Trophoblast cell (in vitro differentiated cells and primary cell): ENCODE measurements around the gene ALDH3B1.

Experiments used
- DNase-seq, 2 donors: peaks; one replicate each; pipeline ENCODE4 v3.0.0-alpha.2; 2016
- H2AFZ ChIP-seq: 2 replicates; pipeline ENCODE4 v1.6.1; 2013; ENCODE audit warnings: low read length, moderate library complexity, mild to moderate bottlenecking; ENCODE audit not compliant: insufficient read depth, poor library complexity
- H2AK5ac ChIP-seq: 2 replicates; pipeline ENCODE4 v1.6.1; 2013; ENCODE audit warnings: mild to moderate bottlenecking, low read length
- H2BK120ac ChIP-seq: 2 replicates; pipeline ENCODE4 v1.6.1; 2013; ENCODE audit warnings: low read length, mild to moderate bottlenecking, moderate library complexity; ENCODE audit not compliant: insufficient read depth, poor library complexity
- H2BK12ac ChIP-seq: 2 replicates; pipeline ENCODE4 v1.6.1; 2013; ENCODE audit warnings: mild to moderate bottlenecking, low read length, moderate library complexity
- H2BK5ac ChIP-seq: 2 replicates; pipeline ENCODE4 v1.6.1; 2013; ENCODE audit warnings: low read length, low read depth, moderate library complexity, mild to moderate bottlenecking; ENCODE audit not compliant: poor library complexity
- H3K14ac ChIP-seq: 2 replicates; pipeline ENCODE4 v1.6.1; 2013; ENCODE audit warnings: mild to moderate bottlenecking, low read length
- H3K18ac ChIP-seq: 2 replicates; pipeline ENCODE4 v1.6.1; 2013; ENCODE audit warnings: mild to moderate bottlenecking, low read length
- H3K23ac ChIP-seq: 2 replicates; pipeline ENCODE4 v1.6.1; 2013; ENCODE audit warnings: low read length
- H3K27ac ChIP-seq: 2 replicates; pipeline ENCODE4 v1.5.1; 2013; ENCODE audit warnings: low read depth, mild to moderate bottlenecking, inconsistent platforms, low read length, moderate library complexity
- H3K27me3 ChIP-seq: 2 replicates; pipeline ENCODE4 v1.6.1; 2013; ENCODE audit warnings: inconsistent platforms, mild to moderate bottlenecking, low read length, moderate library complexity; ENCODE audit not compliant: insufficient read depth
- H3K36me3 ChIP-seq, 2 experiments: 1 replicate in 1 of 2; 2 replicates in 1 of 2; pipeline ENCODE4 v1.6.1; 2013; ENCODE audit warnings: low read length in 2 of 2, mild to moderate bottlenecking in 2 of 2, moderate library complexity in 1 of 2; ENCODE audit not compliant: insufficient read depth in 2 of 2, control insufficient read depth in 1 of 2
- H3K4ac ChIP-seq: 2 replicates; pipeline ENCODE4 v1.6.1; 2013; ENCODE audit warnings: low read depth, mild to moderate bottlenecking, low read length, moderate library complexity
- H3K4me1 ChIP-seq, 2 experiments: 1 replicate in 1 of 2; 2 replicates in 1 of 2; pipeline ENCODE4 v1.6.1; 2013; ENCODE audit warnings: low read length in 2 of 2, mild to moderate bottlenecking in 2 of 2, moderate library complexity in 1 of 2; ENCODE audit not compliant: insufficient read depth in 2 of 2, control insufficient read depth in 1 of 2
- H3K4me2 ChIP-seq: 2 replicates; pipeline ENCODE4 v1.6.1; 2013; ENCODE audit warnings: inconsistent platforms, mild to moderate bottlenecking, low read length, moderate library complexity
- H3K4me3 ChIP-seq: 2 replicates; pipeline ENCODE4 v1.5.1; 2013; ENCODE audit warnings: mild to moderate bottlenecking, low read depth, low read length, inconsistent platforms
- H3K79me1 ChIP-seq: one replicate; pipeline ENCODE4 v1.6.1; 2013; ENCODE audit warnings: low read length
- H3K79me2 ChIP-seq: 2 replicates; pipeline ENCODE4 v1.6.1; 2013; ENCODE audit warnings: low read length, mild to moderate bottlenecking; ENCODE audit not compliant: control insufficient read depth, insufficient read depth, poor library complexity
- H3K9ac ChIP-seq: 2 replicates; pipeline ENCODE4 v1.6.1; 2013; ENCODE audit warnings: mild to moderate bottlenecking, low read length
- H3K9me3 ChIP-seq: 2 replicates; pipeline ENCODE4 v1.6.1; 2013; ENCODE audit warnings: low read depth, mild to moderate bottlenecking, control low read depth, inconsistent platforms, low read length; ENCODE audit not compliant: insufficient read depth
- H4K12ac ChIP-seq: 2 replicates; pipeline ENCODE4 v1.6.1; 2013; ENCODE audit warnings: low read depth, mild to moderate bottlenecking, low read length, moderate library complexity
- H4K8ac ChIP-seq: 2 replicates; pipeline ENCODE4 v1.6.1; 2013; ENCODE audit warnings: low read depth, mild to moderate bottlenecking, low read length, moderate library complexity
- H4K91ac ChIP-seq: one replicate; pipeline ENCODE4 v1.6.1; 2013; ENCODE audit warnings: low read depth, mild to moderate bottlenecking, low read length, moderate library complexity
- WGBS: extraction: QIAGEN DNeasy Blood & Tissue Kit; methylation state at CpG from one replicate; pipeline ENCODE4 v1.1.7; 2013; ENCODE audit warnings: missing lambda C conversion rate; ENCODE audit not compliant: insufficient read length, insufficient coverage; ENCODE audit errors: extremely low coverage; 5-methylcytosine and 5-hydroxymethylcytosine counted together

ALDH3B1 gene

DNA sequence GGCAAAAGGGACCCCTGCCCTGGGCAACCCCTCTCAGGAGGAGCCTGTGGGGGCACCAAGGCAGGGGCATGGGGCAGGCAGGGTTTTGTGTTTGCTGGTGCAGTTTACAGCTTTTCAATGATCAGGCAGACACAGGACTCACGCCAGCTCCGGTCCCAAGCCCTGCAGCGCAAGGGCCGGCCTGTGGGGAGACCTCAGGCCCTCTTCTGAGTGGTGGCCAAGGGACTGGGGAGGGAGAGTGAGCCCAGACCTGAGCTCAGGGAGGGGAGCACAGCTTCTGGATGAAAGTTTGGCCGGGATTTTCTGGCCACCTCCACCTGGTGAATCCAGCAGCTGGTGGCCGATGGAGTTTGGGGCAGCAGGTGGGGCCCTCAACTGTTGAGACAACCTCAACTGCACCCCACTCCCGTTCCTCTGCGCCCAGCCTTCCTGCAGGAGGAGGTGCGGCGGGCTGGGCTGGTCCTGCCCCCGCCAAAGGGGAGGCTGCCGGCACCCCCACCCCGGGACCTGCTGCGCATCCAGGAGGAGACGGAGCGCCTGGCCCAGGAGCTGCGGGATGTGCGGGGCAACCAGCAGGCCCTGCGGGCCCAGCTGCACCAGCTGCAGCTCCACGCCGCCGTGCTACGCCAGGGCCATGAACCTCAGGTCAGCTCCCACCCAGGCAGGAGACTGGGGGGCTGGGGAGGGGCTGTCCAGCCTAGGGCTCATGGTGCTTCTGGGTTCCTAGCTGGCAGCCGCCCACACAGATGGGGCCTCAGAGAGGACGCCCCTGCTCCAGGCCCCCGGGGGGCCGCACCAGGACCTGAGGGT lies 32.3 kb downstream of the ALDH3B1 start:
- Histone ChIP-seq H3K9ac (no peak overlapping the region), H3K27ac (no peak overlapping the region), H3K79me2 (peaks cover 4% of the 10 kb centered on the region), H4K12ac (no peak overlapping the region), H3K4me3 (no peak overlapping the region), H2AFZ (no peak overlapping the region), H2BK5ac (no peak overlapping the region), H3K4me1 (peaks cover 18 to 21% of the 10 kb centered on the region in 2 experiments), H3K4me2 (no peak overlapping the region), H3K18ac (no peak overlapping the region), H4K8ac (no peak overlapping the region), H3K79me1 (peaks cover 17% of the 10 kb centered on the region), H2BK120ac (no peak overlapping the region), H2BK12ac (no peak overlapping the region), H3K23ac (no peak overlapping the region), H3K14ac (no peak overlapping the region), H2AK5ac (no peak overlapping the region), H3K27me3 (no peaks in the 10 kb centered on the region), H3K36me3 (peaks cover 36 to 38% of the 10 kb centered on the region in 2 experiments), H3K4ac (no peak overlapping the region), H4K91ac (no peak overlapping the region), H3K9me3 (peaks cover 3% of the 10 kb centered on the region)
- DNase-seq: no peak
- WGBS: no CpG with 5 or more reads among the region's 27 CpGs

DNA sequence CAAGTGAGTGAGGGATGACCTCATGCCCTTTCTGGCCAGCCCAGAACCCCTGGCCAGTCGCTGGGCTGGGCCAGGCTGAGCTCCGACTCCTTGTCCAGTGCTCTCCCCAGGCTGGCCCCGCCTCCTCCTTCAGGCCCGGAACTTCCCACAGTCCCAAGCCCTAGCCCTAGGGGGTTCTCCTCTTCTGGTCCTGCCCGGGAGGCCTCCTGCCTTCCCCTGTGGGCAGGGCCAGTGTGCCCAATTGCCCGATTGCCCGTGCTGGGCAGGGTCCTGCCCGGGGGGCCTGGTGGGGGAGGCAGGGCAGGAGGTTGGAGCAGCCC lies 32.9 kb downstream of the ALDH3B1 start:
- H2AFZ ChIP-seq: no peak overlapping the region
- peaks cover 41 to 43% of the 10 kb centered on the region in 2 experiments for H3K36me3 ChIP-seq
- no peak overlapping the region for H3K27ac ChIP-seq
- no peak overlapping the region for H2BK12ac ChIP-seq
- no peak overlapping the region for H3K4me3 ChIP-seq
- no peak overlapping the region for H3K4ac ChIP-seq
- no peak overlapping the region for H4K8ac ChIP-seq
- no peak overlapping the region for H2BK120ac ChIP-seq
- H2AK5ac ChIP-seq: no peak overlapping the region
- no peaks in the 10 kb centered on the region for H3K27me3 ChIP-seq
- H3K18ac ChIP-seq: no peak overlapping the region
- no peak overlapping the region for H4K12ac ChIP-seq
- no peak for DNase-seq
- no peak overlapping the region for H3K14ac ChIP-seq
- no peak overlapping the region for H3K23ac ChIP-seq
- no peak overlapping the region for H2BK5ac ChIP-seq
- WGBS: no CpG with 5 or more reads among the region's 8 CpGs
- peaks cover 17% of the 10 kb centered on the region for H3K79me1 ChIP-seq
- no peak overlapping the region for H3K9ac ChIP-seq
- no peak overlapping the region for H3K4me2 ChIP-seq
- peaks cover 4% of the 10 kb centered on the region for H3K79me2 ChIP-seq
- H3K4me1 ChIP-seq: peaks cover 18 to 20% of the 10 kb centered on the region in 2 experiments
- peaks cover 3% of the 10 kb centered on the region for H3K9me3 ChIP-seq
- no peak overlapping the region for H4K91ac ChIP-seq

DNA sequence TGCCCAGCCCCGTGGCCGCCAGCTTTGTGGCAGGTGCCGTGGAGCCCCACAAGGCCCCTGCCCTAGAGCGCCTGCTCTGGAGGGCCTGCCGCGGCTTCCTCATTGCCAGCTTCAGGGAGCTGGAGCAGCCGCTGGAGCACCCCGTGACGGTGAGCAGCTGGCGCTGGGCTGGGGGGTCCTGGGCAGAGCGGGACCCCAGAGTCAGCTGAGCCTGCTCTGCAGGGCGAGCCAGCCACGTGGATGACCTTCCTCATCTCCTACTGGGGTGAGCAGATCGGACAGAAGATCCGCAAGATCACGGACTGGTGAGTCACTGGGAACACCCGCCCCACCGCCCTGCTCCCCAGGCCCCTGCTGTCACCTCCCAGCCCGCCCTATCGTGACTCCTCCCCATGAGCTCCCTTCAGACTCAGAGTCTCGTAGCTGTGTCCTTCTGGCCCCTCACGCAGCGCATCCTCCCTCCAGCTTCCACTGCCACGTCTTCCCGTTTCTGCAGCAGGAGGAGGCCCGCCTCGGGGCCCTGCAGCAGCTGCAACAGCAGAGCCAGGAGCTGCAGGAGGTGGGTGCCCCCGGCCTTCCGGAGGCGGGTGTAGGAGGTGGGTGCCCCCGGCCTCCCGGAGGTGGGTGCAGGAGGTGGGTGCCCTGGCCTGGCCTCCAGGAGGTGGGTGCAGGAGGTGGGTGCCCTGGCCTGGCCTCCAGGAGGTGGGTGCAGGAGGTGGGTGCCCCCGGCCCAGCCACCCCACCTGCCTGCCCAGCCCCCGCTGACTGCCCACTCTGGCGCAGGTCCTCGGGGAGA lies 33.4 kb downstream of the ALDH3B1 start:
- Histone ChIP-seq H3K23ac (no peak overlapping the region), H3K4me2 (no peak overlapping the region), H3K9me3 (peaks cover 3% of the 10 kb centered on the region), H2BK5ac (no peak overlapping the region), H3K79me2 (peaks cover 3% of the 10 kb centered on the region), H3K27me3 (no peaks in the 10 kb centered on the region), H4K12ac (no peak overlapping the region), H3K4me1 (peaks cover 12 to 15% of the 10 kb centered on the region in 2 experiments), H3K4ac (no peak overlapping the region), H2BK120ac (no peak overlapping the region), H4K91ac (no peak overlapping the region), H3K14ac (no peak overlapping the region), H2BK12ac (no peak overlapping the region), H3K27ac (no peak overlapping the region), H4K8ac (no peak overlapping the region), H3K4me3 (no peak overlapping the region), H3K79me1 (peaks cover 12% of the 10 kb centered on the region), H3K18ac (no peak overlapping the region), H2AK5ac (no peak overlapping the region), H3K9ac (no peak overlapping the region), H2AFZ (no peak overlapping the region), H3K36me3 (peaks cover 44 to 46% of the 10 kb centered on the region in 2 experiments)
- no CpG with 5 or more reads among the region's 36 CpGs for WGBS
- no peak for DNase-seq

DNA sequence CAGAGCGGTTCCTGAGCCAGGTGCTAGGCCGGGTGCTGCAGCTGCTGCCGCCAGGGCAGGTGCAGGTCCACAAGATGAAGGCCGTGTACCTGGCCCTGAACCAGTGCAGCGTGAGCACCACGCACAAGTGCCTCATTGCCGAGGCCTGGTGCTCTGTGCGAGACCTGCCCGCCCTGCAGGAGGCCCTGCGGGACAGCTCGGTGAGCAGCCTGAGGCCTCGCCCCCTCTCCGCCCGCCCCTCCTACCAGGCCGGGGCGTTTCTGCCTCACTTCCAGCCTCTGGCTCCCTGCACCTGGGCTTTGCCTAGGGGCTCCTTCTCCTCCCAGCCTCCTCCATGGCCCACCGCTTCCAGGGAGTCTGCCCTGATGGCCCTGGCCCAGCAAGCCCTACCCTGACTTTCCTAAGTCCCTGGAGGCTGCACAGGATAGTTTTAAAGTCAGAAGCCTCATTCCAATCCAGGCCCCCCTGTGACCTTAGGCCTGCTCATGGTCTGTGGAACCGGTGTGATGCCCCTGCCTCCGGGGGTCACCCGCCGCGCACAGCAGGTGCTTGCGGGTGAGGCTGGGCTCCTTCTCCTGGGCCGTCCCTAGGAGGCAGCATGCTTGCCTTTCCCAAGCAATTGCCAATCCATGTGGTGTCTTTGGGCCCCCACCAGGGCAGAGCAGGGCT lies 34.2 kb downstream of the ALDH3B1 start:
- no peak overlapping the region for H3K27ac ChIP-seq
- H2BK5ac ChIP-seq: no peak overlapping the region
- H2AK5ac ChIP-seq: no peak overlapping the region
- no peak overlapping the region for H2AFZ ChIP-seq
- WGBS: no CpG with 5 or more reads among the region's 24 CpGs
- no peak overlapping the region for H3K4ac ChIP-seq
- H3K23ac ChIP-seq: no peak overlapping the region
- no peak for DNase-seq
- H3K79me1 ChIP-seq: peaks cover 6% of the 10 kb centered on the region
- no peak overlapping the region for H3K4me2 ChIP-seq
- no peak overlapping the region for H4K12ac ChIP-seq
- no peaks in the 10 kb centered on the region for H3K27me3 ChIP-seq
- H3K9ac ChIP-seq: no peak overlapping the region
- no peak overlapping the region for H2BK120ac ChIP-seq
- H4K91ac ChIP-seq: no peak overlapping the region
- peaks cover 51 to 54% of the 10 kb centered on the region in 2 experiments for H3K36me3 ChIP-seq
- H2BK12ac ChIP-seq: no peak overlapping the region
- peaks cover 2% of the 10 kb centered on the region for H3K79me2 ChIP-seq
- no peak overlapping the region for H3K14ac ChIP-seq
- peaks cover 10 to 11% of the 10 kb centered on the region in 2 experiments for H3K4me1 ChIP-seq
- no peak overlapping the region for H3K4me3 ChIP-seq
- H3K9me3 ChIP-seq: peaks cover 3% of the 10 kb centered on the region
- H4K8ac ChIP-seq: no peak overlapping the region
- H3K18ac ChIP-seq: no peak overlapping the region
